ENCODE measurements around the gene PAQR6. TPM values are rescaled to one million over a fixed set of nuclear protein-coding genes. Genes with fewer than 3 reads are reported as not detected.

Gene PAQR6
- total and polyA plus RNA-seq, 10 of the 15 experiments (the other 5 are each of a cell fraction or from before 2014, with no cell fraction given), result 0.42 to 4.5 (median 1.3) TPM

- WGBS (ENCODE audit: insufficient coverage, insufficient replicate concordance, low lambda C conversion rate, missing lambda C conversion rate), result under 1% methylated on average over 61 of the region's 61 CpGs
- H3K27me3 ChIP-seq (replicated peaks in 1 of 2; ENCODE audit: control insufficient read depth in 2 of 2, insufficient read depth in 2 of 2, low read length in 1 of 2), result no peaks in the 10 kb centered on the region
- in situ Hi-C loops (cut with MboI) (no loop called here), intact Hi-C loops (cut with micrococcal nuclease; ENCODE audit: unreplicated experiment) (no loop called here)
- CTCF ChIA-PET, result interaction anchor here (0.7 to 3.3 kb wide), 16 partner anchors 10 to 122 kb away, joined by 3 to 45 read pairs (median 4); partner anchors contain the start of gene SLC25A44
- DNase-seq (ENCODE audit: low read depth, low spot score), result peak; percentile 88
- H3K4me1 ChIP-seq (ENCODE audit: control insufficient read depth, insufficient read depth, low read length), result peaks cover 10% of the 10 kb centered on the region
- peak within 1 kb of the TSS; percentile 90 for H3K4me2 ChIP-seq (ENCODE audit: control insufficient read depth, insufficient read depth)
- H3K79me2 ChIP-seq (ENCODE audit: control insufficient read depth, insufficient read depth, low read length), result peaks cover 20% of the 10 kb centered on the region
- H3K36me3 ChIP-seq (ENCODE audit: control insufficient read depth in 2 of 2, insufficient read depth in 2 of 2, low read length in 1 of 2), result peaks cover 10 to 13% of the 10 kb centered on the region in 2 experiments
- peak; percentile 99 for ATAC-seq
- peak within 1 kb of the TSS; percentile 99 for H3K9ac ChIP-seq (ENCODE audit: control insufficient read depth, insufficient read depth, low read length)
- BruUV-seq (replicated peaks), result TSS peak; percentile 83
- SMC1A ChIA-PET (ENCODE audit: uncharacterized antibody, unreplicated experiment), result interaction anchor here (0.5 to 4.7 kb wide), 15 partner anchors 10 to 87 kb away, joined by 3 to 50 read pairs (median 5); partner anchors contain the start of genes SEMA4A and SLC25A44
- RAD21 ChIA-PET (ENCODE audit: unreplicated experiment), result interaction anchor here (0.5 to 6.0 kb wide), 19 partner anchors 10 to 244 kb away, joined by 3 to 65 read pairs (median 4); partner anchors contain the start of genes SEMA4A, SLC25A44 and TMEM79
- no peaks in the 10 kb centered on the region for H4K20me1 ChIP-seq (ENCODE audit: control insufficient read depth, insufficient read depth)
- no peaks in the 10 kb centered on the region for H3K9me3 ChIP-seq (replicated peaks; ENCODE audit: control insufficient read depth, insufficient read depth, low read length)
- peak within 1 kb of the TSS; percentile 96 for H3K4me3 ChIP-seq
- H2AFZ ChIP-seq (ENCODE audit: control insufficient read depth, low read depth, low read length), result peak within 1 kb of the TSS; percentile 100
- FAIRE-seq, result no peak
- POLR2A ChIA-PET, result interaction anchor here (0.5 to 8.2 kb wide), 20 partner anchors 8 to 355 kb away, joined by 3 to 139 read pairs (median 4); partner anchors contain the start of genes CCT3, SEMA4A, SLC25A44 and SMG5
- peak within 1 kb of the TSS; percentile 99 for H3K27ac ChIP-seq (ENCODE audit: control insufficient read depth, insufficient read depth)
- TF ChIP-seq TBL1XR1 (IDR thresholded peaks at IDR 0.05; ENCODE audit: low read depth, low read length) (no peak), MXI1 (IDR thresholded peaks at IDR 0.05; ENCODE audit: low read depth, low read length) (peak; percentile 38; the same call in 1 of the 2 replicates), FOS (IDR thresholded peaks at IDR 0.05; ENCODE audit: borderline replicate concordance, extremely low read depth, insufficient read length) (peak; percentile 75), REST (IDR thresholded peaks at IDR 0.05; ENCODE audit: low read depth, low read length) (no peak), MTA2 (IDR thresholded peaks at IDR 0.05; ENCODE audit: low read depth) (no peak), RELA (IDR thresholded peaks at IDR 0.05; ENCODE audit: borderline replicate concordance, partially characterized antibody) (no peak), ZBTB11 (CRISPR knock-in tag; IDR thresholded peaks at IDR 0.05) (no peak), MLLT1 (IDR thresholded peaks at IDR 0.05) (peak; percentile 92), BCLAF1 (IDR thresholded peaks at IDR 0.05) (no peak)
These were observed 34.8 kb downstream of the PAQR6 start, which contains the start of gene PMF1 for GRCh38 chr1:156212833-156213643. PMF1 (plus strand) TSS chr1:156213007; CDS start chr1:156213016, 9 bp downstream.

All from GM12878 (cell line).